T-helper 2 cell treated with Interferon-gamma antibody and Interleukin-4, amounts not matched to agents 5 μg/mL and 100 μg/mL, for 36 hours (primary cell): Measurements from ENCODE around the gene VAV3.

Experiments
- DNase-seq: peaks from one replicate; pipeline ENCODE4 v3.0.0; 2021; ENCODE audit warnings: low spot score
- H3K27ac Mint-ChIP-seq: one replicate; pipeline ENCODE4 v1.8.0; 2021; ENCODE audit warnings: mild to moderate bottlenecking, mixed read lengths
- H3K27me3 Mint-ChIP-seq: one replicate; pipeline ENCODE4 v1.8.0; 2021; ENCODE audit warnings: low read depth, mixed read lengths
- H3K36me3 Mint-ChIP-seq: one replicate; pipeline ENCODE4 v1.8.0; 2021; ENCODE audit warnings: low read depth, mixed read lengths
- H3K4me1 Mint-ChIP-seq: one replicate; pipeline ENCODE4 v1.8.0; 2021; ENCODE audit warnings: low read depth, mixed read lengths
- H3K4me3 Mint-ChIP-seq: one replicate; pipeline ENCODE4 v1.8.0; 2022; ENCODE audit warnings: mild to moderate bottlenecking, moderate library complexity, mixed read lengths
- H3K9me3 Mint-ChIP-seq: one replicate; pipeline ENCODE4 v1.8.0; 2021; ENCODE audit warnings: mixed read lengths

Gene VAV3

DNA sequence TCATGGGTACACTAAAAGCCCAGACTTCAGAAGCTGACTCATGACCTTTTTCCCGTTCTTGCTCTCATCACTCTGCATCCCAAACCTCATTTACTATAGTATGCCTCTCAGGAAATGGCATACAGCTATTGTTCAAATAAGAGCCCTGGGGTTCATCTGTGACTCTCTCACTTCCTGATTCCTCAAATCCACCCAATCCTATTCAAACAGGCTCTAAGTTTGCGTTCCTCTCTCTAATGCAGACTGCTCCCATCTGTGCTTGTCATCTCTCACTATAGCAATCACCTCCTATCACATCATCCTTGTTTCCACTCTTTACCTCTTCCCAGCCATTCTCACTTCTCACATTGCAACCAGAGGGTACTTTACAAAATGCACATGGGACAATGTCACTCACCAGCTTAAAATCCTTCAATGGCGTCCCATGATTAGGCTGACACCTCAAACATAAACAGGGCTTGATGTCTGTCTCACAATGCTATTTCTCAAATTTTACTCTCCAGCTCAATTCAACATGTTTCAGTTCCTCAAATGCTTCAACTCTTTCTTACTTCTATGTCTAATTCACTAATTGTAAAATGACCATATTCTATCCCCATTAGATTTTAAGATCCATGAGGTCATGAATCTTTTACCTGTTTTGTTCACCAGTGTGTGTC is 415.7 kb downstream of the VAV3 start:
- no peaks in the 10 kb centered on the region for H3K4me1 Mint-ChIP-seq
- no peaks in the 10 kb centered on the region for H3K36me3 Mint-ChIP-seq
- H3K27ac Mint-ChIP-seq, result no peak overlapping the region
- H3K4me3 Mint-ChIP-seq, result no peak overlapping the region
- no peaks in the 10 kb centered on the region for H3K9me3 Mint-ChIP-seq
- no peak for DNase-seq
- no peaks in the 10 kb centered on the region for H3K27me3 Mint-ChIP-seq

DNA sequence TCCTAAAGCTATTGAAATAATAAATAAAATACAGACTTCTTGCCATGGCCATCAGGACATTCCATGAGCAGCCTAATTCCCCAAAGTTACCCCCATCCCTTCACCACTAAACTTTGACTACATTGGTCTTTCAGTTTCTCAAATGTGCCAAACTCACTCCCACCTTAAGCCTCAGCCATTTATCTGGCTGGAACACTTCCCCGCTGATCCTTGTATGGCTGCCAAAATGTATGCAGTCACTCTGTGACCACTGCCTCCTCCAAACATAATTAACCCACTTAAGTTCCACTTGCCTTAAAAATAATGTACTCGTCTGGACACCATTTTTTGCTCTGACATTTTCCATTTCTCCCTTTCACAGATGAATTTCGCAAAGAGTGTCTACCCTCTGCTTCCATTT is 416.7 kb downstream of the VAV3 start:
- no peaks in the 10 kb centered on the region for H3K4me1 Mint-ChIP-seq
- no peak overlapping the region for H3K27ac Mint-ChIP-seq
- H3K9me3 Mint-ChIP-seq, result no peaks in the 10 kb centered on the region
- no peak for DNase-seq
- no peaks in the 10 kb centered on the region for H3K27me3 Mint-ChIP-seq
- H3K4me3 Mint-ChIP-seq, result no peak overlapping the region
- H3K36me3 Mint-ChIP-seq, result no peaks in the 10 kb centered on the region

DNA sequence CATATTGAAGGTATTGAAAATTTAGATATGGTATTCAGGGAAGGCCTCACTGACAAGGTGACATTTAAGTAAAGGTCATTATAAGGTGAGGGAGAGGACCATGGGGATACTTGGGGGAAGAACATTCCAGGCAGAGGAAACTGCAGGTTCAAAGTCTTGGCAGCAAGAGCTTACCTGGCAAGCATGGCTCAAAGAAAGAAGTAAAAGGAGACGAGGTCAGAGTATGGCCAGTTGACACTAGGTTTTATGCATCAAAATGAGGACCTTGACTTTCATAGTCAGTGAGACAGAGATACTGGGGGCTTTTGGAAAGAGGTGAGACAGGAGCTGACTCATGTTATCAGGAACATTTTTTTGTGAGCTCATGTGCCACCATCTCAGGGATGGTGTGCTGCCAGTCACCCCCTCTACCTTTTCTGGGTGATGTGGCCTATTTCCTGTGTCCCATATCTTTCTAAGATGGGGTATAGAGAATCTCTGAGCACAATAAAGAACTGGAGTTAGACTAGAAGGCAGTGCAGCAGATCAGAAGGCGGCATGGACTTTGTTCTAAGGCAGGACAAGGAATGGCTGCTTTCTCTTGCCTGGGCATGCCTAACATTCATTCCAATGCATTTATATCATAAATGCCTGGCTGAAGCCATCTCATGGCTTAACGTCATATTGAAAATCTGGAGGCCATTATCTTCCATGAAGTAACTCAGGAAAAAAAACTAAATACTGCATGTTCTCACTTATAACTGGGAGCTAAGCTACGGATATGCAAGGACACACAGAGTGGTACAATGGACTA is 417.4 kb downstream of the VAV3 start:
- no peak for DNase-seq
- Mint-ChIP-seq H3K4me1 (no peaks in the 10 kb centered on the region), H3K4me3 (no peak overlapping the region), H3K27me3 (no peaks in the 10 kb centered on the region), H3K9me3 (no peaks in the 10 kb centered on the region), H3K36me3 (no peaks in the 10 kb centered on the region), H3K27ac (no peak overlapping the region)

DNA sequence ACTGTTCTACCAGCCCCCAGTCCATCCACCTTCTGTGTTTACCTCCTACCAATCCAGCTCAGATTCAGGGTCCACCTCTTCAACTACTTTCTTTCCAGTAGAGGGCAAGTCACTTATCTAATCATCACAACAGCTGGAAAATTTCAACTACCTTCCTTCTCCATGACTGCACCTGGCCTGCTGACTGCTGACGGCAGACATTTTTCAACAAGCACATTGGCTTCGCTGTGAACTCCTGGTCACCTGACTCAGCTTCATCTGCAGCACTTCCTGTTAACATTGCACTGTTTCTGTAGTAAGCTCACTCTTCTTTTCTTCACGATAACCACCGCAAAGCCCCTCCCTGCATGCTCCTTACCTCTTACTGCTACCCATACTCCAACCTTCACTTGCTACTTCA is 418.4 kb downstream of the VAV3 start:
- Mint-ChIP-seq H3K4me3 (no peak overlapping the region), H3K27ac (no peak overlapping the region), H3K27me3 (no peaks in the 10 kb centered on the region), H3K4me1 (no peaks in the 10 kb centered on the region), H3K36me3 (no peaks in the 10 kb centered on the region), H3K9me3 (no peaks in the 10 kb centered on the region)
- no peak for DNase-seq

DNA sequence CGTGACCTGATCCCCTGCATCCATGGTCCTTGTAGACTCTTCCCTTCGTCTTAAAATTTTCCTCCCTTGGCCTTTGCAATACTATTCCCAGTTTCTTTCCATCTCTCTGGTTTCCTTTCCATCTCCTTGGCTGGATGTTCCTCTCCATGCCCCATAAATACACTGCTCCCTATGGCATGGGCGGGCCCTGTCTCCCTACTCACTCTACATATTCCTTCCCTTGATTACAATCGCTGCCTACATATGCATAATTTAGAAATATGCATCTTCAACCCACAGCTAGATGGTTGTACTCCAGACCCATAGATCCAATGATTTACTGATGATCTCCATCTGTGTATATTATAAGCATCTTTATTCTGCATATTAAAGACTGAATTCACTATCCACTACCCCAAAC is 419.1 kb downstream of the VAV3 start:
- Mint-ChIP-seq H3K4me3 (no peak overlapping the region), H3K9me3 (no peaks in the 10 kb centered on the region), H3K4me1 (no peaks in the 10 kb centered on the region), H3K36me3 (no peaks in the 10 kb centered on the region), H3K27me3 (no peaks in the 10 kb centered on the region), H3K27ac (no peak overlapping the region)
- DNase-seq, result no peak

DNA sequence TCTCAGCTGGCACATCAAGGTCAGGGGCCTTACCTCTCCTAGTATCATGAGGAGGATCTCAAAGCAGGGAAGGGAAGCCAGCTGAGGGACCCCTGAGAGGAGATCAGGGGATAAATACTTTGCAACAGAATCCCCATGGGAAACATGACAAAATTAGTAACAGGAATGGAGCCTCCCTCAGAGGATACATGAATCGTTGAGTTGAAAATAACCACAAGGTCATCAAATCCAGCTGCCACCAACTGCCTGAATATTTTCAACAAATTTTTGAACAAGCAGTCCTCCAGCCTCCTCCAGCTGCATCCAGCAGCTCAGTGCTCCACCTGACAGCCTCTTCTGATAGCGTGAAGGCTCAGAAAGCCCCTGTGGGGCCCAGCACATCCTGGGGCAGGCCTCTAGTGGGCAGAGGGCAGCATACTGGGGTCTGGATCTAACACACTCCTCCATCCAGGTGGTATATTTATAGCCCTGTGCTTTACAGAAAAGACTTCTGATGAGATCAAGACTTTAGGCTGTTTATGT is 419.9 kb downstream of the VAV3 start:
- H3K4me1 Mint-ChIP-seq, result no peaks in the 10 kb centered on the region
- no peaks in the 10 kb centered on the region for H3K27me3 Mint-ChIP-seq
- no peaks in the 10 kb centered on the region for H3K9me3 Mint-ChIP-seq
- H3K36me3 Mint-ChIP-seq, result no peaks in the 10 kb centered on the region
- no peak for DNase-seq
- no peak overlapping the region for H3K4me3 Mint-ChIP-seq
- H3K27ac Mint-ChIP-seq, result no peak overlapping the region

DNA sequence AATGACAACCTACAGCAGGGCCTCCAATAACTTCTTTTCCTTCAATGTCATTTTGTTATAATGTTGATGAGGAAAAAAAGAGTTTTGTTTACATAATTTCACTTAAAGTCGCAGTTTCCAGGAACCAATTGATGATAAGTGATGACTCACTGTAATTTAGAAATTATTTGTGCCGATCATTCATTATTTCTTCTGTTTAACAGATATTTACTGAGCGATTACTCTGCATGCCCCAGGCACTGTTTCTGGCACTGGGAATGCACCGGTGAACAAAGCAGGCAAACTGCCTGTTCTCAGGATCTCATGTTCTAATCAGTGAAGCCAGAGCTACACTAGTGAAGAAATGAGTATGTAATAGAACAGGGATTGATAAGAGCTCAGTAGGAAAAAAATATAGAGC is 420.7 kb downstream of the VAV3 start:
- no peaks in the 10 kb centered on the region for H3K4me1 Mint-ChIP-seq
- H3K4me3 Mint-ChIP-seq, result no peak overlapping the region
- H3K27ac Mint-ChIP-seq, result no peak overlapping the region
- no peaks in the 10 kb centered on the region for H3K36me3 Mint-ChIP-seq
- H3K9me3 Mint-ChIP-seq, result no peaks in the 10 kb centered on the region
- no peaks in the 10 kb centered on the region for H3K27me3 Mint-ChIP-seq
- no peak for DNase-seq

DNA sequence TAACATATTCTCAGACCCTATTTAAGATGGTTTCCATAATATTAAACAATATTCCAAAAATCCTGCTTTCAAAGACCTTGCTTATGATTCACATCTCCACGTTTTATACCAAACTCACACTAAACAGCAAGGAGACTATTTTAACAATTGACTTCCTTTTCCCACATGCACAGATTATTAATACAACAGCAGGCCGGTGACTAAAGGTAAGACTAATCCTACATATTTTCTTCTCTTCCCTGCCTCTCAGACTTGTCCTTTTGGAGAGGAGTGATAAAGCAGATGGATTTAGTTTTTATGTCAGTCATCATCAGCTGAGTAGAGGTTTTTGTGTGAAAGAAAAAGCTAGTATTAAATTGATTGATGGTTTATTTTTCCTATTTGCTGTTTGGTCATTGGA is 423.6 kb downstream of the VAV3 start:
- no peak overlapping the region for H3K27ac Mint-ChIP-seq
- H3K27me3 Mint-ChIP-seq, result no peaks in the 10 kb centered on the region
- H3K36me3 Mint-ChIP-seq, result no peaks in the 10 kb centered on the region
- H3K9me3 Mint-ChIP-seq, result no peaks in the 10 kb centered on the region
- no peak for DNase-seq
- H3K4me3 Mint-ChIP-seq, result no peak overlapping the region
- H3K4me1 Mint-ChIP-seq, result no peaks in the 10 kb centered on the region

DNA sequence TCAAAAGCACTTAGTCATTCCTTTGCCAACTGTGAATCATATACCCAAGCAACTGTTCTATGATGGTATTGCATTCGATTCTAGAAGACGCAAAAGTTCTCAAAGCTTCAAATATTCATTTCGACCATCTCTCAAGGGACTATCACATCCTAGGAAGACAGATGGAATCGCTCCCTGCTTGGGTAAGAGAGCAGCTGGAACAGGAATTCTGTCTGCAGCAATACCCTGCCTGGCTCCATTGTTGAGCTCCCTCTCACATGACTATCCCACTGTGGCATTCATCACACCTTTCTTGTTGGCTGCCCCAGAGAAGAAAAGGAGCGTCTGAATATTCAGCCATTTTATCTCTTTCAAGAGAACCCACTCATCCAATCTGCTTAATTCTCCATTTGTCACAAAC is 426.5 kb downstream of the VAV3 start:
- Mint-ChIP-seq H3K9me3 (no peaks in the 10 kb centered on the region), H3K27ac (no peak overlapping the region), H3K4me3 (no peak overlapping the region), H3K4me1 (no peaks in the 10 kb centered on the region), H3K36me3 (no peaks in the 10 kb centered on the region), H3K27me3 (no peaks in the 10 kb centered on the region)
- DNase-seq, result no peak

DNA sequence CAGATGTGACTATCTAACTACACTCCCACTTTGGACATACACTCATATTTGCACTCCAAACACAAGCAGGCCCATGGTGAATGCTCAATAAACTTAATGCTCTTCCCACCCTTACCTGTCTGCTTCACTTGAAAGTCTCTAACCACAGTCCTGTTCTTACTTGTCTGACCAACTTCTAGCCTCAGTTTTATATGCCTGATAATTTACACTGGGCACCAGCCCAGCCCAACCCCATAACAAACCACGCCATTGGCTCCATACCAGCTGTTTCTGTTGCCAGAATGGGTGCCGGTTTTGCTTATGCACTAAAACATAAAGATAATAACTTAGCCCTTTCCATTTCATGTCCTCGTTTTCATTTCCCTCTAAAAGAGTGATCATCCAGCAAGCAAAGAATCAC is 428.7 kb downstream of the VAV3 start:
- no peaks in the 10 kb centered on the region for H3K36me3 Mint-ChIP-seq
- H3K27ac Mint-ChIP-seq, result no peak overlapping the region
- no peaks in the 10 kb centered on the region for H3K9me3 Mint-ChIP-seq
- H3K4me3 Mint-ChIP-seq, result no peak overlapping the region
- H3K4me1 Mint-ChIP-seq, result no peaks in the 10 kb centered on the region
- H3K27me3 Mint-ChIP-seq, result no peaks in the 10 kb centered on the region
- no peak for DNase-seq

DNA sequence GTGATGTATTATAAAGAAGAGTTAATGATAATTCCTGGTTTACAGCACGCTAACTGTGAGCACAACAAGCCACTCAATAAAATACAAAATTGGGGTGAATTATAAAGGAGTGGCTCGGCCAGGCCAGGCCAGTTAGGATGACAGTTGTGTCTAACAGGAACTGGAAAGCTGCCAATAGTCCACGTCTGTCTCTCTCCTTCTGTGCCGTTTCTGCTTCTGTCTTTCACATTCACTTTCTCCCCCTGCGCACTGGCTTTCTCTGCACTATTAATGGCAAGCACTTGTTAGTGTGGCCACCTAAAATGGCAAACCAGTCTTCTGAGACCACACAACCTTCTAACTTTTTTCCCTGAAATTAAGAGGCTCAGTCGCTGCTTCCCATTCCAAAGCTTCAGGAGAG is 429.9 kb downstream of the VAV3 start:
- Mint-ChIP-seq H3K4me3 (no peak overlapping the region), H3K27ac (no peak overlapping the region), H3K4me1 (no peaks in the 10 kb centered on the region), H3K27me3 (no peaks in the 10 kb centered on the region), H3K36me3 (no peaks in the 10 kb centered on the region), H3K9me3 (no peaks in the 10 kb centered on the region)
- DNase-seq, result no peak

DNA sequence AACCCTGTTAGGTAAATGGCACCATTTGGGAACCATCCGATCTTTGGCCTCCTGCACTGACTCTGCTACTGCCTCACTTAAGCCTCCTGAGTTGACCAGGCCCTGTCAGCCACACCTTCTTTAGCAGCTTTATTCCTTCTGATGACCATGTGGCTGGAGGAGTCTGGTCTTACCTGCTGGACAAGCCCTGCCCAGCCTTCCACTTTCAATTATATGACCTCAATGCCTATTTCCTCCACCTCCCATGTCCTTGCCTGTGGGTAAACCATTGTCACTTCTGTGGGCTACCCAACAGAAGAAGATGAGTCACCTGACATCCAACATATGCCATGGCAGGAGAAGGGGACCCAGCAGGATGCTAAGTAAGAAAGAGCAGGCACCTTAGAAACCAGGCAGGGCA is 430.3 kb downstream of the VAV3 start:
- Mint-ChIP-seq H3K9me3 (no peaks in the 10 kb centered on the region), H3K27me3 (no peaks in the 10 kb centered on the region), H3K36me3 (no peaks in the 10 kb centered on the region), H3K4me3 (no peak overlapping the region), H3K27ac (no peak overlapping the region), H3K4me1 (no peaks in the 10 kb centered on the region)
- DNase-seq, result no peak

DNA sequence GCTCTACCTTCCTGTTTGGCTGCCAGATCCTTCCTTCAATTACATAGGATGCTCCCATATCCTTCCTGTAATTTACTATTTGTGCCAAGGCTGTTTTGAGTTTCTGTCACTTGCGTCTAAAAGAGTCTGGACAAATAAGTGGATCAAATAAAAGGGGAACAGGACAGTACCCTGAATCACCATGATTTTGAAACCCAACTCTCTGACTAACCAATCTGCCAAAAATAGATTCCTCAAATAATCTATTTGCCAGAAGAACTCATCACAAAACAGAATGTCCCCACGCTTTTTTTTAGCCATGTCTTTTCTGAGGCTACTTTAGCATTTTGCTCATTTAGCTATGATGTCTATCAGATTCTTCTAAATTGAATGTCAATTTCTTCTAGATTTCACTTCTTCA is 431.5 kb downstream of the VAV3 start:
- DNase-seq, result no peak
- H3K27me3 Mint-ChIP-seq, result peaks cover under 1% of the 10 kb centered on the region
- no peak overlapping the region for H3K27ac Mint-ChIP-seq
- no peaks in the 10 kb centered on the region for H3K4me1 Mint-ChIP-seq
- no peaks in the 10 kb centered on the region for H3K36me3 Mint-ChIP-seq
- no peaks in the 10 kb centered on the region for H3K9me3 Mint-ChIP-seq
- no peak overlapping the region for H3K4me3 Mint-ChIP-seq

DNA sequence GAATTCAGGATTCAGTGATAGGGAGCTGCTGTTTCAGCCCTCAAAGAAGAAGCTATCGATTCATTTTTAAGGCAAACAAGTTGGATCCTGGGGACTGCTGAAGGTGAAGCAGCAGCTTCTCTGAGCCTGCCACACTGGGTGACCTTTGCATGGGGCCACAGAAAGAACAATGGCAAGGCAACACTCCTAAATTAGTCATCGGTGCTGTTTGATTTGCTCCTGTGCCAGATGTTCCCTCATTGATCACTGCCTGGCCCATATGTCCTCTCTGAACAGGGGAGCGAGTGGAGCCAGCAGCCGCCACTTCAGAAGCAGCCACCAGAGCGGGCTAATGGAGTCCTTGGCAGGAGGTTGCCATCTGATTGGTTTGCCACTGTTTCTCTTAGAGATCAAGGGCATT is 432.7 kb downstream of the VAV3 start:
- Mint-ChIP-seq H3K4me1 (no peaks in the 10 kb centered on the region), H3K4me3 (no peak overlapping the region), H3K27me3 (peaks cover 2% of the 10 kb centered on the region), H3K36me3 (no peaks in the 10 kb centered on the region), H3K9me3 (no peaks in the 10 kb centered on the region), H3K27ac (no peak overlapping the region)
- no peak for DNase-seq
